ENCODE results near the gene GPR137B.

Gene GPR137B

DNA sequence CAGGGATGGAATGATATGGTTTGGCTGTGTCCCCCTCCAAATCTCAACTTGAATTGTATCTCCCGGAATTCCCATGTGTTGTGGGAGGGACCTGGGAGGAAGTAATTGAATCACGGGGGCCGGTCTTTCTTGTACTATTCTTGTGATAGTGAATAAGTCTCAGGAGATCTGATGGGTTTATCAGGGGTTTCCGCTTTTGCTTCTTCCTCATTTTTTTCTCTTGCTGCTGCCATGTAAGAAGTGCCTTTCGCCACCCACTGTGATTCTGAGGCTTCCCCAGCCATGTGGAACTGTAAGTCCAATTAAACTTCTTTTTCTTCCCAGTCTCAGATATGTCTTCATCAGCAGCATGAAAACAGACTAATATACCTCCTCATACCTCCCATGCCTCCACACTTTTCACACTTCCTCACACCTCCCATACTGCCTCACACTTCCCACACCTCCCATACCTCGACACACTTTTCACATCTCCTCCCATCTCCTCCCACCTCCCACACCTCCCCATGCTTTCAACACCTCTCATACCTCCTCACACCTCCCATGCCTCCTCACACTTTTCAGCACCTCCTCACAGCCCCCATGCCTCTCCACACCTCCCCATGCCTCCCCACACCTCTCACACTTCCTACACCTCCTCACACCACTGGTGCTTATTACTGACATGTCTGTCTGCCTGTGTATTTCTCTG lies 21.3 kb downstream of the GPR137B start:
- peak; percentile 46 for DNase-seq (ENCODE audit: low read depth)
- TF ChIP-seq, protein P1, sequence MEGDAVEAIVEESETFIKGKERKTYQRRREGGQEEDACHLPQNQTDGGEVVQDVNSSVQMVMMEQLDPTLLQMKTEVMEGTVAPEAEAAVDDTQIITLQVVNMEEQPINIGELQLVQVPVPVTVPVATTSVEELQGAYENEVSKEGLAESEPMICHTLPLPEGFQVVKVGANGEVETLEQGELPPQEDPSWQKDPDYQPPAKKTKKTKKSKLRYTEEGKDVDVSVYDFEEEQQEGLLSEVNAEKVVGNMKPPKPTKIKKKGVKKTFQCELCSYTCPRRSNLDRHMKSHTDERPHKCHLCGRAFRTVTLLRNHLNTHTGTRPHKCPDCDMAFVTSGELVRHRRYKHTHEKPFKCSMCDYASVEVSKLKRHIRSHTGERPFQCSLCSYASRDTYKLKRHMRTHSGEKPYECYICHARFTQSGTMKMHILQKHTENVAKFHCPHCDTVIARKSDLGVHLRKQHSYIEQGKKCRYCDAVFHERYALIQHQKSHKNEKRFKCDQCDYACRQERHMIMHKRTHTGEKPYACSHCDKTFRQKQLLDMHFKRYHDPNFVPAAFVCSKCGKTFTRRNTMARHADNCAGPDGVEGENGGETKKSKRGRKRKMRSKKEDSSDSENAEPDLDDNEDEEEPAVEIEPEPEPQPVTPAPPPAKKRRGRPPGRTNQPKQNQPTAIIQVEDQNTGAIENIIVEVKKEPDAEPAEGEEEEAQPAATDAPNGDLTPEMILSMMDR (IDR thresholded peaks at IDR 0.05; ENCODE audit: insufficient read depth, low read depth, low read length, missing control alignments): no peak
- no peak overlapping the region for H3K4me3 ChIP-seq (ENCODE audit: low read depth, low read length)

DNA sequence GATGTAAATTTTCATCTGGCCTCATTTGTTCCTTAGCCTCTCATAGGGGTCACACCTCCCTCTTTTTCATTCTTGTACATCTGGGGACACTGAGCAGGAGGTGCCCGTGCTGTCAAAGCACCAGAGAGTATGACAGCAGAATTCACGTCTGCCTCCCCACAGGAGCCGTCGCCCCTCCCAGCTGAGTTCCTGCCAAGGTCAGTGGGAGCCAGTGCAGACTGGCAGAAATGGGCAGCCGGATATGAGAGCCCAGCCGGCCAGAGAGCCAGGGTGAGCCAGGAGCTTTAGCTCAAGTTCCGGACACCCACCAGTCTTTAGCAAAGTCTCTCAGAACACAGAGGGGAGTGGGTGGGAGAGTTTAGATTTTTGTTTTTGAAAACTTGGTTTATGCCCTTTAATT lies 21.9 kb downstream of the GPR137B start:
- TF ChIP-seq, protein P1 (IDR thresholded peaks at IDR 0.05; ENCODE audit: insufficient read depth, low read depth, low read length, missing control alignments): no peak
- no peak overlapping the region for H3K4me3 ChIP-seq (ENCODE audit: low read depth, low read length)
- DNase-seq (ENCODE audit: low read depth): no peak

DNA sequence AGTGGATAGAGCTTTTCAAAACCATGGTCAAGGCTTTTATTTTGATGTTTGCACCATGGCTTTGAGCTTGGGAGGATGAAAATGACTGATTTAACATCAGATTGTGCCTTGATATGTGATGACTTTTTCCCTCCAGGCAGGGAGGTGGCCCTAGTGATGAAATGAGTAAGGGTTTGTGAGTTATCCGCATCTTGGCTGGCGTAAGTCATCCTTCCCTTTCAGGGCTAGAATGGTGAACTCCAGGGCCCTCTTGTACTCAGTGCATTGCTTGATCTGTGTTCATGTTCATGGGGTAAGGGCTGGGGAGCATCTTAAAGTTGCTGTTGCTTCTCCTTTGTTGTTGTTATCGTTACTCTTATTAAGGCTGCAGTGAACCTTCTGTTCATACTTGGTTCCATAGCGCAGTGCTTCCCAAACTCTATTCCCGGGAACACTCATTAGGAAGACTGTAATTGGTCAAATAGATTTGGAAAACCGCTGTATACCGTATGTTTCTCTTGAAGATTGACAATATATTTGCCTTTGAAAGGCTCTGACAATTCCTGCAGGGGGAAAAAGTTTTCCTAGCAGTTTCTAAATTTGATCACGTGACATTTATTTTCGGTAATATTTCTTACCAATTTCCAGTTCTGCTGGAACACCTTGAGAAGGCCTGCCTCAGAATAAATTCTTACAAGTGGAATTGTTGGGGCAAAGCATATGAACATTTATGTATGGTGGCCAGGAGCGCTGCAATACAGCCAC lies 23.1 kb downstream of the GPR137B start:
- no peak overlapping the region for H3K4me3 ChIP-seq (ENCODE audit: low read depth, low read length)
- TF ChIP-seq, protein P1 (IDR thresholded peaks at IDR 0.05; ENCODE audit: insufficient read depth, low read depth, low read length, missing control alignments): no peak
- no peak for DNase-seq (ENCODE audit: low read depth)

DNA sequence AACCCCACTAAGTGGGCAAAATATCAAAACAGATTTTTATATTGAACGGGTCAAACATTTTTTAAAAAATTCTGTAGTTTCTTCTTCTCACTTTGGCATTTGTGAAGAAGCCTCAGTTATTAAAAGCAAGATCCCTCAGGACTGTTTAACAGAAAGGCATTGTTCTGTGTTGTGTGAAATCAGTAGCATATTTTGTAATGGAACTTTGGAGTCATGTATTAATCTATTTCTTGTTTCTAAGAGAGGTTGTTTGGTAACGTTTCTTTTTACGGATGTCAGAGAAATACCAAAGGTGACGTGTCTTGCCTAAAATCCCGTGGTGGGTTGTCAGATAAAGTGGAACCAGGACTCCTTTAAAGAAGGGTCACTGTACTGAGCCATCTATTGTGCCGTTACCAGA lies 23.7 kb downstream of the GPR137B start:
- no peak overlapping the region for H3K4me3 ChIP-seq (ENCODE audit: low read depth, low read length)

DNA sequence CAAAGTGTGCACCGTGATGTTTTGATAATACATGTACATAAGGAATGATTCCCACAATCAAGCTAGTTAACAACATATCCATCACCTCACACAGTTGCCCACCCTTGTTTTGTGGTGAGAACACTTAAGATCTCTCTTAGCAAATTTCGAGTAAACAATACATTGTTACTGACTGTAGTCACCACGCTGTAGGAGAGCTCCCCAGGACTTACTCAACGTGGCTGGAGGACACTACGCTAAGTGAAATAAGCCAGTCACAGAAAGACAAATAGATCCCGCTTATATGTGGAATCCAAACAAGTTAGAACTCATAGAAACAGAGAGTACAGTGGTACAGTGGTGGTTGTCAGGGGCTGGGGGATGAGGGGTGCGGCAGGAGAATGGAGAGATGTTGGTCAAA lies 24.8 kb downstream of the GPR137B start:
- no peak overlapping the region for H3K4me3 ChIP-seq (ENCODE audit: low read depth, low read length)
- TF ChIP-seq, protein P1 (IDR thresholded peaks at IDR 0.05; ENCODE audit: insufficient read depth, low read depth, low read length, missing control alignments): no peak
- no peak for DNase-seq (ENCODE audit: low read depth)

More for the DNA sequence above, 23.7 kb downstream of the GPR137B start:
- no peak for DNase-seq (ENCODE audit: low read depth)
- TF ChIP-seq, protein P1 (IDR thresholded peaks at IDR 0.05; ENCODE audit: insufficient read depth, low read depth, low read length, missing control alignments): no peak

DNA sequence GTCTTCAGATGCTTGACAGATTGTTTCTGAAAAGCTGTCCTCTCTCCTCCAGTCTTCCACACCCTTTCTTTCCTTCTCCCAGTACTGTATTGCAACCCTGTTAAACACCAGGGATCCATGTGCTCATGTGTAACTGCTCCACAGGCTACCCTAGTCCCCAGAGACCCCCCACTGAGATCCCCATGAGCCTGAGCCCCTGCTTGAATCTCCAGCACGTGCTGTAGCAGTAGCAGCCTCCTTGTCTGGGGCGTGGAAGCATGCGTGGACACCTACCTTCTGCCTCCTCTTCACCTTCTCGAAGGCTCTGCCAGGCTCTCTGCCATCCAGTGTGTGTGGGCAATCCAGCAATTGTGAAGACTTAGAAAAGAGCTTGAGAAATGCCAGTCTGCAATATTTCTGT lies 25.2 kb downstream of the GPR137B start:
- no peak for DNase-seq (ENCODE audit: low read depth)
- H3K4me3 ChIP-seq (ENCODE audit: low read depth, low read length): no peak overlapping the region
- TF ChIP-seq, protein P1 (IDR thresholded peaks at IDR 0.05; ENCODE audit: insufficient read depth, low read depth, low read length, missing control alignments): no peak
